HepG2 (cell line): Measurements from ENCODE around the gene KLF3. TPM values are rescaled to one million over a fixed set of nuclear protein-coding genes. Genes with fewer than 3 reads are reported as not detected.

Source experiments
- ATAC-seq: fragments of 200-7000 bp; cut with Tn5 transposase; 3 replicates; pipeline ENCODE4 v1.9.1; 2020; ENCODE audit warnings: mild to moderate bottlenecking, moderate library complexity
- BruUV-seq: library from RNA; stranded (reverse); fragments of 400-500 nt; replicated peaks from 2 replicates; lab custom pipeline; 2021; lab: Mats Ljungman, UMichigan
- CTCF ChIA-PET: fragments of 300-600 bp; formaldehyde crosslinking; extraction: SDS; loops from one replicate; lab custom pipeline; 2021; ENCODE audit warnings: low total read pairs, inconsistent platforms, low intra/inter-chr PET ratio; lab: Yijun Ruan, JAX
- POLR2A ChIA-PET: fragments of 350-600 bp; sonication (Branson Sonifier 250); formaldehyde crosslinking; loops from one replicate; lab custom pipeline; 2020; ENCODE audit warnings: antibody characterized with exemption, inconsistent platforms; lab: Yijun Ruan, JAX
- DNase-seq: peaks from one replicate; pipeline ENCODE4 v3.0.0-alpha.2; 2015; ENCODE audit warnings: low spot score
- FAIRE-seq: peaks from 3 replicates; lab custom pipeline; 2011; peaks lifted over from hg19 to GRCh38; lab: Jason Lieb, UNC
- H2AFZ ChIP-seq: one replicate; pipeline ENCODE4 v1.6.1; 2011; ENCODE audit warnings: low read length, inconsistent platforms
- H3K27ac ChIP-seq: fragments of 300-600 bp; 3 replicates; pipeline ENCODE4 v1.8.0; 2011; ENCODE audit warnings: mixed run types, mild to moderate bottlenecking, mixed read lengths, low read length, inconsistent platforms; ENCODE audit not compliant: insufficient read depth; ENCODE audit errors: extremely low read length
- H3K27me3 ChIP-seq, 2 experiments: fragments of 200-600 bp in 1 of 2; 2 replicates in 1 of 2; 3 replicates in 1 of 2; pipeline versions ENCODE4 v1.6.0 to v1.8.0; 2011; ENCODE audit warnings: low read length in 2 of 2, mild to moderate bottlenecking in 2 of 2, moderate library complexity in 2 of 2, inconsistent platforms in 1 of 2; ENCODE audit not compliant: insufficient read depth in 2 of 2, control insufficient read depth in 1 of 2
- H3K36me3 ChIP-seq, 2 experiments: fragments of 200-600 bp in 1 of 2; replicated peaks in 1 of 2; 2 replicates in 1 of 2; 3 replicates in 1 of 2; pipeline versions ENCODE4 v1.5.1 to v1.8.0; 2011; ENCODE audit warnings: low read length in 2 of 2, inconsistent platforms in 1 of 2; ENCODE audit not compliant: insufficient read depth in 2 of 2, control insufficient read depth in 1 of 2
- H3K4me1 ChIP-seq: 2 replicates; pipeline ENCODE4 v1.5.1; 2012; ENCODE audit warnings: low read length, inconsistent platforms; ENCODE audit not compliant: insufficient read depth
- H3K4me2 ChIP-seq: 2 replicates; pipeline ENCODE4 v1.6.0; 2011; ENCODE audit warnings: low read depth, low read length, inconsistent platforms
- H3K4me3 ChIP-seq, 3 experiments: fragments of 200-600 bp in 1 of 3; sonication (generic), shearing (Covaris generic) in 1 of 3; replicated peaks in 1 of 3; 2 replicates each; pipeline ENCODE4 v1.5.1; 2011 to 2016; ENCODE audit warnings: low read length in 3 of 3, inconsistent platforms in 2 of 3, low read depth in 2 of 3, mild to moderate bottlenecking in 2 of 3, control low read depth in 1 of 3, mixed read lengths in 1 of 3; ENCODE audit not compliant: insufficient read depth in 1 of 3
- H3K79me2 ChIP-seq: one replicate; pipeline ENCODE4 v1.6.1; 2011; ENCODE audit warnings: low read length, inconsistent platforms; ENCODE audit not compliant: insufficient read depth
- H3K9ac ChIP-seq: 2 replicates; pipeline ENCODE4 v1.6.0; 2011; ENCODE audit warnings: mild to moderate bottlenecking, low read depth, low read length, inconsistent platforms; ENCODE audit not compliant: insufficient read depth
- H3K9me3 ChIP-seq: 2 replicates; pipeline ENCODE4 v1.5.1; 2012; ENCODE audit warnings: mild to moderate bottlenecking, low read length
- H4K20me1 ChIP-seq: 2 replicates; pipeline ENCODE4 v1.6.0; 2011; ENCODE audit warnings: inconsistent platforms, mild to moderate bottlenecking, low read length, moderate library complexity; ENCODE audit not compliant: insufficient read depth
- ELF1 ChIP-seq: sonication (generic); formaldehyde crosslinking; IDR thresholded peaks from 2 replicates; pipeline ENCODE4 v1.4.0; 2020; ENCODE audit warnings: missing genetic modification reagents
- ESRRA ChIP-seq: sonication (generic); formaldehyde crosslinking; IDR thresholded peaks from 2 replicates; pipeline ENCODE4 v1.5.1; 2020; ENCODE audit warnings: mild to moderate bottlenecking, low read depth, missing genetic modification reagents
- TERF1 ChIP-seq: sonication (generic); formaldehyde crosslinking; IDR thresholded peaks from 2 replicates; pipeline ENCODE4 v1.8.0; 2022; ENCODE audit warnings: mild to moderate bottlenecking, missing genetic modification reagents, moderate library complexity
- ZBTB38 ChIP-seq: sonication (generic); formaldehyde crosslinking; IDR thresholded peaks from 2 replicates; pipeline ENCODE4 v1.5.1; 2020; ENCODE audit warnings: mild to moderate bottlenecking, missing genetic modification reagents
- ZNF333 ChIP-seq: sonication (generic); formaldehyde crosslinking; IDR thresholded peaks from 2 replicates; pipeline ENCODE4 v1.4.0; 2020; ENCODE audit warnings: mild to moderate bottlenecking, missing genetic modification reagents, borderline replicate concordance
- ZNF460 ChIP-seq: sonication (generic); formaldehyde crosslinking; IDR thresholded peaks from 2 replicates; pipeline ENCODE4 v1.5.1; 2020; ENCODE audit warnings: missing genetic modification reagents, mild to moderate bottlenecking, borderline replicate concordance
- ZNF784 ChIP-seq: sonication (generic); formaldehyde crosslinking; IDR thresholded peaks from 2 replicates; pipeline ENCODE4 v1.5.1; 2020; ENCODE audit warnings: missing genetic modification reagents, mild to moderate bottlenecking, borderline replicate concordance
- WGBS: methylation state at CpG from one replicate; pipeline ENCODE4 v1.1.6; 2017; ENCODE audit warnings: low lambda C conversion rate; 5-methylcytosine and 5-hydroxymethylcytosine counted together
- in situ Hi-C: cut with HindIII; loops from 2 replicates; pipeline ENCODE4 v1.10.0; 2017; ENCODE audit warnings: low pct_unique_long_range_greater_than_20kb; ENCODE audit not compliant: extremely low pct_ligation_motif_present
- intact Hi-C: fragments of 100-400 bp; cut with micrococcal nuclease; formaldehyde crosslinking; loops from one replicate; pipeline ENCODE4 v1.10.0; 2022; ENCODE audit not compliant: unreplicated experiment
- polyA plus RNA-seq, 8 experiments: library from polyadenylated mRNA; depleted of rRNA in 3 of 8; stranded (reverse) in 7 of 8; unstranded in 1 of 8; fragments of >200 nt; fragmentation: Illumina TruSeq in 4 of 8; extraction: Trizol in 4 of 8; gene quantifications; 2 replicates each; pipeline versions ENCODE4 v1.2.1 to v1.2.3, GENCODE V29; 2011 to 2016; ENCODE audit warnings: low read depth in 4 of 8, missing spikeins in 1 of 8, mixed read lengths in 1 of 8; ENCODE audit not compliant: insufficient read depth in 1 of 8
- total RNA-seq, 5 experiments: library from RNA; depleted of rRNA; stranded (reverse); fragments of >200 nt; fragmentation: Illumina TruSeq; extraction: Trizol; gene quantifications; 2 replicates each; pipeline ENCODE4 v1.2.3, GENCODE V29; 2016; ENCODE audit warnings: low read depth in 1 of 5

Gene KLF3
- total and polyA plus RNA-seq, 2 of the 13 experiments (the other 11 are each of a cell fraction or from before 2014, with no cell fraction given): 29.1 to 37.8 TPM

- BruUV-seq: no TSS peak
- H3K4me2 ChIP-seq: no peak overlapping the region
- H2AFZ ChIP-seq: no peak overlapping the region
- WGBS: 96% methylated on average over 12 of the region's 12 CpGs
- POLR2A ChIA-PET: no interaction called here
- peaks cover 96% of the 10 kb centered on the region for H3K79me2 ChIP-seq
- no peaks in the 10 kb centered on the region for H3K27me3 ChIP-seq
- intact Hi-C loops: loop anchor here (5.0 to 10.0 kb wide), 3 partner anchors 55 to 252 kb away; no protein-coding TSS in a partner anchor
- H3K9ac ChIP-seq: no peak overlapping the region
- H3K4me1 ChIP-seq: peaks cover 58% of the 10 kb centered on the region
- DNase-seq: no peak
- peak; percentile 35; the same call in 1 of the 2 replicates for TF ChIP-seq ZNF460 (CRISPR knock-in tag)
- peak; percentile 56; the same call in 1 of the 2 replicates for TF ChIP-seq ZBTB38 (CRISPR knock-in tag)
- TF ChIP-seq TERF1 (CRISPR knock-in tag): no peak
- TF ChIP-seq ELF1 (CRISPR knock-in tag): no peak
- TF ChIP-seq ESRRA (CRISPR knock-in tag): no peak
- TF ChIP-seq ZNF333 (CRISPR knock-in tag): no peak
- no peak for TF ChIP-seq ZNF784 (CRISPR knock-in tag)
- TF ChIP-seq, all 625 proteins: peak for 2
- in situ Hi-C loops: no loop called here
- FAIRE-seq (no peak), ATAC-seq (no peak)
- H3K9me3 ChIP-seq: no peaks in the 10 kb centered on the region
- H4K20me1 ChIP-seq: peaks cover 30% of the 10 kb centered on the region
- H3K27ac ChIP-seq: no peak overlapping the region
- H3K36me3 ChIP-seq: peaks cover 8 to 36% of the 10 kb centered on the region in 2 experiments
- H3K4me3 ChIP-seq: no peak overlapping the region
- CTCF ChIA-PET: no interaction called here
Measured at GRCh38 chr4:38676986-38677385, 13.0 kb downstream of the KLF3 start.
